Sigmoid colon (tissue), 4 donors: Measurements from ENCODE around the gene CADM2.

Experiments used
- CTCF ChIP-seq, 4 experiments: fragments of 450-650 bp in 3 of 4; fragments of 200-600 bp in 1 of 4; IDR thresholded peaks; one replicate each; pipeline ENCODE4 v1.5.1; 2016 to 2019; ENCODE audit warnings: antibody characterized with exemption in 4 of 4, mild to moderate bottlenecking in 3 of 4, moderate library complexity in 2 of 4
- POLR2AphosphoS5 ChIP-seq, 4 donors: sonication (generic); formaldehyde crosslinking; IDR thresholded peaks; one replicate each; pipeline ENCODE4 v1.6.1; 2017; ENCODE audit warnings: antibody characterized with exemption in 4 of 4

DNA sequence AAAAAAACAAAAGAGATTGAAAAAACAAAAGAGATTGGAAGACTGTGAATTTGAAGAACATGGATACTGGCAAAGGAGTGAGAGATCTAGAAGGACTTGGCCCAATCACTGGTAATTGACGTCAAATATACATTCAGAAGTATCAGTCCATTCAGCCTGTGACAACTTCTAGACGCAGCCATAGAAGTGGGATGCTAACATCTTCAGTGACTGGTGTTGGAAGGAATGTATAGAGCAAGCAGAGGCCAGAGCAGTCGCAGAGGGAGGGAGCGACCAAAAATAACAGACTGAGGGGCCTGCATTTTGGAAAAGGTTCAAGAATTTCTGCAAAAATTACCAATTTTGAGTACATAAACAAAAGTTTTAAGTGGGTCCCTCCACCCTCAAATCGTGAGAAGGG is 473.3 kb downstream of the CADM2 start:
- TF ChIP-seq CTCF (IDR thresholded peaks at IDR 0.05) (no peak), POLR2AphosphoS5 (IDR thresholded peaks at IDR 0.05) (no peak)
